Lung (tissue), 12 donors: Measurements from ENCODE around the gene RPAIN. TPM values are rescaled to one million over a fixed set of nuclear protein-coding genes. Genes with fewer than 3 reads are reported as not detected.

Source experiments
- ATAC-seq: fragments of 200-7000 bp; cut with Tn5 transposase; one replicate; pipeline ENCODE4 v1.9.1; 2020; ENCODE audit warnings: moderate number of reproducible peaks; ENCODE audit not compliant: insufficient read depth, low FRiP score
- DNase-seq, 3 donors: peaks; one replicate each; pipeline ENCODE4 v3.0.0-alpha.2; 2013 to 2017
- H3K27ac ChIP-seq, 2 donors: one replicate each; pipeline ENCODE4 v1.5.1; 2013; ENCODE audit warnings: mild to moderate bottlenecking in 2 of 2, moderate library complexity in 2 of 2, control low read depth in 1 of 2, inconsistent platforms in 1 of 2, low read depth in 1 of 2, low read length in 1 of 2
- H3K27me3 ChIP-seq, 3 donors: one replicate each; pipeline ENCODE4 v1.5.1; 2013; ENCODE audit warnings: low read length in 2 of 3; ENCODE audit not compliant: control insufficient read depth in 3 of 3, insufficient read depth in 3 of 3
- H3K36me3 ChIP-seq, 4 donors: one replicate each; pipeline ENCODE4 v1.5.1; 2013; ENCODE audit warnings: low read length in 4 of 4, mild to moderate bottlenecking in 1 of 4, moderate library complexity in 1 of 4; ENCODE audit not compliant: control insufficient read depth in 4 of 4, insufficient read depth in 4 of 4
- H3K4me1 ChIP-seq, 5 donors: one replicate each; pipeline ENCODE4 v1.5.1; 2013; ENCODE audit warnings: low read length in 5 of 5, mild to moderate bottlenecking in 2 of 5, moderate library complexity in 1 of 5; ENCODE audit not compliant: control insufficient read depth in 5 of 5, insufficient read depth in 5 of 5
- H3K4me3 ChIP-seq: one replicate; pipeline ENCODE4 v1.5.1; 2013; ENCODE audit warnings: mild to moderate bottlenecking, control low read depth, moderate library complexity
- H3K9ac ChIP-seq, 2 donors: one replicate each; pipeline ENCODE4 v1.5.1; 2013; ENCODE audit warnings: low read length in 2 of 2, control low read depth in 1 of 2; ENCODE audit not compliant: insufficient read depth in 1 of 2
- H3K9me3 ChIP-seq, 4 donors: one replicate each; pipeline ENCODE4 v1.5.1; 2013; ENCODE audit warnings: low read length in 3 of 4, mild to moderate bottlenecking in 1 of 4, moderate library complexity in 1 of 4; ENCODE audit not compliant: control insufficient read depth in 4 of 4, insufficient read depth in 3 of 4
- WGBS, 2 donors: extraction: QIAGEN DNeasy Blood & Tissue Kit; methylation state at CpG; one replicate each; pipeline ENCODE4 v1.1.7; 2013; 5-methylcytosine and 5-hydroxymethylcytosine counted together
- polyA plus RNA-seq, 2 donors: library from polyadenylated mRNA; stranded (reverse); fragments of 200-250 nt; gene quantifications; one replicate each; pipeline ENCODE4 v1.2.1, GENCODE V29; 2013
- total RNA-seq, 2 donors: library from RNA; depleted of rRNA in 1 of 2; stranded (reverse); fragments of >200 nt in 1 of 2; gene quantifications; one replicate each; pipeline ENCODE4 v1.2.1, GENCODE V29; 2014 to 2021
- TF ChIP-seq, protein P1 (sequence below): IDR thresholded peaks from 2 replicates; pipeline ENCODE4 v1.5.1; 2012; ENCODE audit warnings: mild to moderate bottlenecking; ENCODE audit errors: control extremely low read depth, extremely low read depth
- donor health status: control.
- donor health status: control.
- donor health status: Bipolar disorder and iron deficiency.
- donor health status: healthy.
- donor health status: DM: yes; HTN: yes; CAD: no.

The RPAIN gene
- total and polyA plus RNA-seq, 4 donors: 30.3 to 75.6 (median 39.3) TPM

DNA sequence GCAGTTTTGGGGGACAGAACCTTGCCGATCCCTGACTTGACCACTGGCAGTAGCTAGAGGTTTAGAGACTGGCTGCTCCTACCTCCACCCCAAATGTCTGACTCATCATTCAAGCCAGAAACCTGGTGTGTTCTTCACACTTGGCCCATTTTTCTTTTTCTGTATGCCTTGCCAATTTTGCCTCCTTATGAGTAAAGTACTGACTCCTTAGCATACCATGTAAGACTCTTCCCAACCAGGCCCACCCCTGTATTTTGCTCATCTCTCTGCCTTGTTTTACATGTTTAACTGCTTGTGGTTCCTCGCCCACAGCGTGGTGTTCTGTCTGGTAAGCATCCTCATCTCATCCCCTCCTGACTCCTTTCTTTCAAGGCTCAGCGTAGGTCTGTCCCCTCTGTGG lies 38.4 kb upstream of the RPAIN start:
- 95 to 96% methylated on average over 4 of the region's 4 CpGs for WGBS, 2 donors
- Histone ChIP-seq H3K27me3 (no peaks in the 10 kb centered on the region), H3K9me3 (peaks cover 0 to 5% (median 0%) of the 10 kb centered on the region in 4 donors), H3K9ac (no peak overlapping the region), H3K4me3 (no peak overlapping the region), H3K27ac (no peak overlapping the region), H3K4me1 (peaks cover 0 to 3% (median 0%) of the 10 kb centered on the region in 5 donors), H3K36me3 (peaks cover 43 to 70% (median 55%) of the 10 kb centered on the region in 4 donors)
- no peak for DNase-seq
- no peak for ATAC-seq
- TF ChIP-seq, protein P1, sequence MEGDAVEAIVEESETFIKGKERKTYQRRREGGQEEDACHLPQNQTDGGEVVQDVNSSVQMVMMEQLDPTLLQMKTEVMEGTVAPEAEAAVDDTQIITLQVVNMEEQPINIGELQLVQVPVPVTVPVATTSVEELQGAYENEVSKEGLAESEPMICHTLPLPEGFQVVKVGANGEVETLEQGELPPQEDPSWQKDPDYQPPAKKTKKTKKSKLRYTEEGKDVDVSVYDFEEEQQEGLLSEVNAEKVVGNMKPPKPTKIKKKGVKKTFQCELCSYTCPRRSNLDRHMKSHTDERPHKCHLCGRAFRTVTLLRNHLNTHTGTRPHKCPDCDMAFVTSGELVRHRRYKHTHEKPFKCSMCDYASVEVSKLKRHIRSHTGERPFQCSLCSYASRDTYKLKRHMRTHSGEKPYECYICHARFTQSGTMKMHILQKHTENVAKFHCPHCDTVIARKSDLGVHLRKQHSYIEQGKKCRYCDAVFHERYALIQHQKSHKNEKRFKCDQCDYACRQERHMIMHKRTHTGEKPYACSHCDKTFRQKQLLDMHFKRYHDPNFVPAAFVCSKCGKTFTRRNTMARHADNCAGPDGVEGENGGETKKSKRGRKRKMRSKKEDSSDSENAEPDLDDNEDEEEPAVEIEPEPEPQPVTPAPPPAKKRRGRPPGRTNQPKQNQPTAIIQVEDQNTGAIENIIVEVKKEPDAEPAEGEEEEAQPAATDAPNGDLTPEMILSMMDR: no peak

DNA sequence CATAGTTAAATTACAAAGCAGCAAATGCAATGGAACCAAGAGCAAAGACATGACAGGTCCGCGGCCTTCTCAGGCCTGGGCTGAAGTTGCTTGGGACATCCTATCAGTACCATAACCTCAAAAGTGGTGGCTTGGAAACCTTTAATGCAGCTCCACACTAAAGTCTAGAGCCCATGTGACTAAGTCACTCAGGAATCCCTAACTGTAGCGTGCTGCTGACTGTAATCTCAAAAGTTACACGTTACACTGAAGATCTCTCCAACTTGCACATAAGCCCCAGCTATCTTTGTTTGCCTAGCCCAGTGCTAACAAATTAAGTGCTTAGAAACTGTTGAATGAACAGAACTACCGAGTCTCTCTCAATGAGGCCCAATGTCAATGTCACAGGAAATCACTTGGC lies 28.3 kb upstream of the RPAIN start:
- no peaks in the 10 kb centered on the region for H3K4me1 ChIP-seq
- H3K27ac ChIP-seq: no peak overlapping the region
- ATAC-seq: no peak
- no peak overlapping the region for H3K4me3 ChIP-seq
- no peak overlapping the region for H3K9ac ChIP-seq
- TF ChIP-seq, protein P1: no peak
- WGBS, 2 donors: 79 to 84% methylated on average over 5 of the region's 5 CpGs
- no peaks in the 10 kb centered on the region for H3K9me3 ChIP-seq
- no peaks in the 10 kb centered on the region for H3K27me3 ChIP-seq
- H3K36me3 ChIP-seq: peaks cover 36 to 57% (median 42%) of the 10 kb centered on the region in 4 donors
- no peak for DNase-seq

DNA sequence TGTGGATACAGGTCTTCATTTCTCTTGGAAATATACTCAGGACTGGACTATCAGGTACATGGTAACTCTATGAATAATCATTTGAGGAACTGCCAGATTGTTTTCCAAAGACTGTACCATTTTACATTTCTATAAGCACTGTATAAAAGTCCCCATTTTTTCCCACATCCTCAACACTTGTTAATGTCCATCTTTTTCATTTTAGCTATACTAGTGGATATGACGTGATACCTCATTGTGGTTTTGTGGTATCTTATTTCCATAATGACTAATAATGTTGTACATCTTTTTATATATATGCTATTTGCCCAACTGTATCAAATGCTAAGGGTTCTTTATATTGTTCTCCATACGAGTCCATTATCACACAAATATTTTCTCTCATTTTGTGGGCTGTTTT lies 23.4 kb upstream of the RPAIN start:
- no peak for ATAC-seq
- no peaks in the 10 kb centered on the region for H3K4me1 ChIP-seq
- H3K9me3 ChIP-seq: no peaks in the 10 kb centered on the region
- H3K4me3 ChIP-seq: no peak overlapping the region
- TF ChIP-seq, protein P1: no peak
- no peak overlapping the region for H3K27ac ChIP-seq
- no peaks in the 10 kb centered on the region for H3K27me3 ChIP-seq
- DNase-seq: no peak
- WGBS, 2 donors: 88 to 91% methylated on average over 2 of the region's 2 CpGs
- no peak overlapping the region for H3K9ac ChIP-seq
- H3K36me3 ChIP-seq: peaks cover 30 to 39% (median 34%) of the 10 kb centered on the region in 4 donors

DNA sequence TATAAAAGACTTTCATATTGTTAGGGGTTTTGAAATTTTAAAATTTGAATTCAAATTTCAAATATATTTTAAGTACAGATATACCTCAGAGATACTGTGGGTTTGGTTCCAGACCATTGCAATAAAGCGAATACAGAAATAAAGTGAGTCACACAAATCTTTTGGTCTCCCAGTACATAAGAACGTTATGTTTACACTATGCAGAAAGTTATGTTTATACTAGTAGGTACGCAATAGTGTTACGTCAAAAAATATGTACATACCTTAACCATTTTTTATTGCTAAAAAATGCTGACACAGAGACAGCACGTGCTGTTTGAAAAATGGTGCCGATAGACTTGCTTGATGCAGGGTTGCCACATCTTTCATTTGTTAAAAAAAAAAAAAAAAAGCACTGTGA lies 20.2 kb upstream of the RPAIN start:
- Histone ChIP-seq H3K4me3 (no peak overlapping the region), H3K36me3 (peaks cover 25 to 40% (median 29%) of the 10 kb centered on the region in 4 donors), H3K27ac (no peak overlapping the region), H3K27me3 (no peaks in the 10 kb centered on the region), H3K9ac (no peak overlapping the region), H3K4me1 (no peaks in the 10 kb centered on the region), H3K9me3 (no peaks in the 10 kb centered on the region)
- TF ChIP-seq, protein P1: no peak
- 89 to 96% methylated on average over 6 of the region's 6 CpGs for WGBS, 2 donors
- ATAC-seq (no peak), DNase-seq (no peak)
